Measurements from ENCODE around the gene SOX12. TPM values are rescaled to one million over a fixed set of nuclear protein-coding genes. Genes with fewer than 3 reads are reported as not detected.
"Not testable (repeated sequence)": the region's sequence is repeated elsewhere in the genome, so short reads cannot be mapped to it uniquely, and the experiment has no call there.

Gene SOX12
- total RNA-seq, 1 donor from 2014 or later = 9.8 TPM

GRCh38 chr20:328975-329695 is 3.8 kb downstream of the SOX12 start:
- TF ChIP-seq, protein P1, sequence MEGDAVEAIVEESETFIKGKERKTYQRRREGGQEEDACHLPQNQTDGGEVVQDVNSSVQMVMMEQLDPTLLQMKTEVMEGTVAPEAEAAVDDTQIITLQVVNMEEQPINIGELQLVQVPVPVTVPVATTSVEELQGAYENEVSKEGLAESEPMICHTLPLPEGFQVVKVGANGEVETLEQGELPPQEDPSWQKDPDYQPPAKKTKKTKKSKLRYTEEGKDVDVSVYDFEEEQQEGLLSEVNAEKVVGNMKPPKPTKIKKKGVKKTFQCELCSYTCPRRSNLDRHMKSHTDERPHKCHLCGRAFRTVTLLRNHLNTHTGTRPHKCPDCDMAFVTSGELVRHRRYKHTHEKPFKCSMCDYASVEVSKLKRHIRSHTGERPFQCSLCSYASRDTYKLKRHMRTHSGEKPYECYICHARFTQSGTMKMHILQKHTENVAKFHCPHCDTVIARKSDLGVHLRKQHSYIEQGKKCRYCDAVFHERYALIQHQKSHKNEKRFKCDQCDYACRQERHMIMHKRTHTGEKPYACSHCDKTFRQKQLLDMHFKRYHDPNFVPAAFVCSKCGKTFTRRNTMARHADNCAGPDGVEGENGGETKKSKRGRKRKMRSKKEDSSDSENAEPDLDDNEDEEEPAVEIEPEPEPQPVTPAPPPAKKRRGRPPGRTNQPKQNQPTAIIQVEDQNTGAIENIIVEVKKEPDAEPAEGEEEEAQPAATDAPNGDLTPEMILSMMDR (IDR thresholded peaks at IDR 0.05) = no peak

GRCh38 chr20:329851-330232 is 4.5 kb downstream of the SOX12 start:
- Histone ChIP-seq H3K4me3 (no peak overlapping the region), H3K36me3 (no peaks in the 10 kb centered on the region), H3K27me3 (ENCODE audit: low read depth) (no peaks in the 10 kb centered on the region), H3K4me1 (peaks cover 34% of the 10 kb centered on the region), H3K9me3 (no peaks in the 10 kb centered on the region), H3K27ac (peak overlapping the region; percentile 18)
- ATAC-seq (no peak), DNase-seq (no peak)
- TF ChIP-seq, protein P1 (IDR thresholded peaks at IDR 0.05) = no peak
- intact Hi-C loops (cut with DNase I) = no loop called here

More at GRCh38 chr20:328975-329695, 3.8 kb downstream of the SOX12 start:
- Histone ChIP-seq H3K9me3 (no peaks in the 10 kb centered on the region), H3K4me3 (no peak overlapping the region), H3K36me3 (no peaks in the 10 kb centered on the region), H3K27ac (peak overlapping the region; percentile 18), H3K4me1 (peaks cover 34% of the 10 kb centered on the region), H3K27me3 (ENCODE audit: low read depth) (no peaks in the 10 kb centered on the region)
- ATAC-seq (no peak), DNase-seq (no peak)
- intact Hi-C loops (cut with DNase I) = no loop called here

DNA sequence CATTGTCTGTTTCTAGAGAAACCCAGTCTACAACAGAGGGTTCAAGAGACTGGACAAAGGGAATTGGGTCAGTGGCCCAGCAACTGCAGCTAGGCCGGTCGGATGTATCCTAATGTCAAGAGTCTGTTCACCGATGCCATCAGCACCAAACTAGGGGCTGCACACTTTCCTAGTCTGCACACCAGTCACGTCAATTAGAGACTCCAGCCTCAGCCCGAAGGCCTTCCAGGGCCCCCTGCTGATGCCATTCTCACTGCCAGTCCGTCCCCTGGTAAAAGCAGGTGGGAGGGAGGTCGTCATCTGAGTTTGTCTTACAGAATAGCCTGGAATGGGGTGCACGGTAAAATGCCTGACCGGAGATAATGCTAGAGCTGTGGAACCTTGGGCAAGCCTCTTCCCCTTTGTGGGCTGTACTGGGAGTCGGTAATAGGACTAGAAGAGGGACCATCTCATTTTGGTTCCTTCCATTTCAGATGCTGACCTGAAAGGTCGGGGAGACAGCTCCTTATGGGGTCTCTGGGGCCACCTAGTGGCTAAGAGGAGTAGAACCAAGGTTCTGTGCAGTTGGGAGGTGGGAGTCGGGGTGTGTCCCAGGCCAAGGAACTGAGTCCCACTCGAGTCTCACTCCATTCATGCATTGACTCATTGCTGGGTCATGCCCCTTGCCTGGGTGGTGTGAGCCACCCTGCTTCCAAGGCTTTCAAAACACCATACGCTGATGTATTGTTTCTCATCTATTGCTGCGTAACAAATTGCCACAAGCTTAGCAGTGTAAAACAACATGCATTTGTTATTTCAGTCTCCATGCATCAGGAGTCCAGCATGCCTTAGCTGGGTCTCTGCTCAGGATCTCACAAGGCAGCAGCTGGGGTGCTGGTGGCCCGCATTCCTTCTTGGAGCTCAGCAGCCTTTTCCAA is 5.1 kb downstream of the SOX12 start:
- ATAC-seq = peak; percentile 50 to 56
- Histone ChIP-seq H3K9me3 (no peaks in the 10 kb centered on the region), H3K27me3 (ENCODE audit: low read depth) (no peaks in the 10 kb centered on the region), H3K36me3 (no peaks in the 10 kb centered on the region), H3K4me3 (no peak overlapping the region), H3K4me1 (peaks cover 34% of the 10 kb centered on the region), H3K27ac (peak overlapping the region; percentile 18)
- TF ChIP-seq, protein P1 (IDR thresholded peaks at IDR 0.05) = peak; percentile 85
- intact Hi-C loops (cut with DNase I) = no loop called here
- no peak for DNase-seq

- H3K27ac ChIP-seq = no peak overlapping the region
- H3K27me3 ChIP-seq (ENCODE audit: low read depth) = no peaks in the 10 kb centered on the region
- intact Hi-C loops (cut with DNase I) = no loop called here
- ATAC-seq (no peak), DNase-seq (no peak)
- no peaks in the 10 kb centered on the region for H3K36me3 ChIP-seq
- no peaks in the 10 kb centered on the region for H3K9me3 ChIP-seq
- H3K4me3 ChIP-seq = no peak overlapping the region
- peaks cover 12% of the 10 kb centered on the region for H3K4me1 ChIP-seq
- TF ChIP-seq, protein P1 (IDR thresholded peaks at IDR 0.05) = no peak
These were observed 9.2 kb downstream of the SOX12 start for GRCh38 chr20:334578-334977.

DNA sequence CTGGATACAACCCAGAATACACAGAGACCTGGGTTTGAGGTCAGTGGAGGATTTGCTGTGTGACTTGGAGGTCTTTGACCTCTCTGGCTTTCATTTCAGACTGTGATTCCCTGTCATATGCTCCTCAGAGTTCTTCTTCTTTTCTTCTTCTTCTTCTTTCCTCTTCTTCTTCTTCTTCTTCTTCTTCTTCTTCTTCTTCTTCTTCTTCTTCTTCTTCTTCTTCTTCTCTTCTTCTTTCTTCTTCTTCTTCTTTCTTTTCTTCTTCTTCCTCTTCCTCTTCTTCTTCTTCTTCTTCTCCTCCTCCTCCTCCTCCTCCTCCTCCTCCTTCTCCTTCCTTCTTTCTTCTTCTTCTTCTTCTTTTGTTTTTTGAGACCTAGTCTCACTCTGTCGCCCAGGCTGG is 10.7 kb downstream of the SOX12 start:
- H3K4me1 ChIP-seq; H3K27ac ChIP-seq; H3K27me3 ChIP-seq (ENCODE audit: low read depth); H3K36me3 ChIP-seq; ATAC-seq; H3K4me3 ChIP-seq; DNase-seq; H3K9me3 ChIP-seq; intact Hi-C loops (cut with DNase I): not testable (repeated sequence)

- Histone ChIP-seq H3K27ac (no peak overlapping the region), H3K27me3 (ENCODE audit: low read depth) (no peaks in the 10 kb centered on the region), H3K9me3 (no peaks in the 10 kb centered on the region), H3K36me3 (no peaks in the 10 kb centered on the region), H3K4me3 (no peak overlapping the region), H3K4me1 (peaks cover 8% of the 10 kb centered on the region)
- intact Hi-C loops (cut with DNase I) = no loop called here
- peak in 1 of 2 donors; percentile 6 for ATAC-seq
- TF ChIP-seq, protein P1 (IDR thresholded peaks at IDR 0.05) = no peak
- DNase-seq = no peak
These were observed 16.3 kb downstream of the SOX12 start for GRCh38 chr20:341682-342081.
